Fibroblast of lung (primary cell): ENCODE results near the gene LPIN1.

ENCODE experiments used
- EZH2 ChIP-seq: IDR thresholded peaks from 2 replicates; pipeline ENCODE4 v1.5.1; 2012; ENCODE audit warnings: low read length, control low read depth, mild to moderate bottlenecking; ENCODE audit errors: missing control alignments
- TF ChIP-seq, protein P1 (sequence below), 2 donors: IDR thresholded peaks in 1 of 2; conservative IDR thresholded peaks in 1 of 2; 1 replicate in 1 of 2; 2 replicates in 1 of 2; pipeline ENCODE4 v1.5.1; 2011 to 2012; ENCODE audit warnings: low read length in 2 of 2, control low read depth in 1 of 2, inconsistent platforms in 1 of 2, low read depth in 1 of 2, mild to moderate bottlenecking in 1 of 2

DNA sequence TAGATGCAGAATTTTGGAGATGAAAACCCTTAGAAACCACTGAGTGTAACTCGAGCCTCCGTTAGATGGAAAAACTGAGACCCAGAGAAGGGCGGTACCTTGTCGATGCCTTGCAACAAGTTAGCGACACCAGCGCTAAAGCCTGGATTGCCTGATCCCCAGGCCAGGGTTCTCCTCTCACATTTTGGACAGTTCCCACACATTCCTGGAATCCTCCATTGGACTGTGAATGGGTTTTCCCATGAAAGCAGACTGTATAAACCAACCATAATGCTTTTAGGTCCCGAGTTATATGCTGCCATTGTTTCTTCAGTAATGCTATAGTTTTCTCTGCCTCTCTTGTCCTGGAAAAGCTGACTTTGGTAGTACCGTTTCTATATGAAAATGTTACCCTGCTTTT, 37.1 kb upstream of the LPIN1 start:
- TF ChIP-seq, protein P1, sequence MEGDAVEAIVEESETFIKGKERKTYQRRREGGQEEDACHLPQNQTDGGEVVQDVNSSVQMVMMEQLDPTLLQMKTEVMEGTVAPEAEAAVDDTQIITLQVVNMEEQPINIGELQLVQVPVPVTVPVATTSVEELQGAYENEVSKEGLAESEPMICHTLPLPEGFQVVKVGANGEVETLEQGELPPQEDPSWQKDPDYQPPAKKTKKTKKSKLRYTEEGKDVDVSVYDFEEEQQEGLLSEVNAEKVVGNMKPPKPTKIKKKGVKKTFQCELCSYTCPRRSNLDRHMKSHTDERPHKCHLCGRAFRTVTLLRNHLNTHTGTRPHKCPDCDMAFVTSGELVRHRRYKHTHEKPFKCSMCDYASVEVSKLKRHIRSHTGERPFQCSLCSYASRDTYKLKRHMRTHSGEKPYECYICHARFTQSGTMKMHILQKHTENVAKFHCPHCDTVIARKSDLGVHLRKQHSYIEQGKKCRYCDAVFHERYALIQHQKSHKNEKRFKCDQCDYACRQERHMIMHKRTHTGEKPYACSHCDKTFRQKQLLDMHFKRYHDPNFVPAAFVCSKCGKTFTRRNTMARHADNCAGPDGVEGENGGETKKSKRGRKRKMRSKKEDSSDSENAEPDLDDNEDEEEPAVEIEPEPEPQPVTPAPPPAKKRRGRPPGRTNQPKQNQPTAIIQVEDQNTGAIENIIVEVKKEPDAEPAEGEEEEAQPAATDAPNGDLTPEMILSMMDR (conservative IDR thresholded peaks at IDR 0.05 in 1 of 2, IDR thresholded peaks at IDR 0.05 in 1 of 2; ENCODE audit: low read depth in 1 of 2, low read length in 2 of 2) = no peak
- no peak for TF ChIP-seq EZH2
